Lung (tissue), 12 donors: ENCODE results near the gene SEPTIN2. TPM values are rescaled to one million over a fixed set of nuclear protein-coding genes. Genes with fewer than 3 reads are reported as not detected.
"Not testable (repeated sequence)": the region's sequence is repeated elsewhere in the genome, so short reads cannot be mapped to it uniquely, and the experiment has no call there.

Experiments
- ATAC-seq: fragments of 200-7000 bp; cut with Tn5 transposase; one replicate; pipeline ENCODE4 v1.9.1; 2020; ENCODE audit warnings: moderate number of reproducible peaks; ENCODE audit not compliant: insufficient read depth, low FRiP score
- DNase-seq, 3 donors: peaks; one replicate each; pipeline ENCODE4 v3.0.0-alpha.2; 2013 to 2017
- H3K27ac ChIP-seq, 2 donors: one replicate each; pipeline ENCODE4 v1.5.1; 2013; ENCODE audit warnings: mild to moderate bottlenecking in 2 of 2, moderate library complexity in 2 of 2, control low read depth in 1 of 2, inconsistent platforms in 1 of 2, low read depth in 1 of 2, low read length in 1 of 2
- H3K27me3 ChIP-seq, 3 donors: one replicate each; pipeline ENCODE4 v1.5.1; 2013; ENCODE audit warnings: low read length in 2 of 3; ENCODE audit not compliant: control insufficient read depth in 3 of 3, insufficient read depth in 3 of 3
- H3K36me3 ChIP-seq, 4 donors: one replicate each; pipeline ENCODE4 v1.5.1; 2013; ENCODE audit warnings: low read length in 4 of 4, mild to moderate bottlenecking in 1 of 4, moderate library complexity in 1 of 4; ENCODE audit not compliant: control insufficient read depth in 4 of 4, insufficient read depth in 4 of 4
- H3K4me1 ChIP-seq, 5 donors: one replicate each; pipeline ENCODE4 v1.5.1; 2013; ENCODE audit warnings: low read length in 5 of 5, mild to moderate bottlenecking in 2 of 5, moderate library complexity in 1 of 5; ENCODE audit not compliant: control insufficient read depth in 5 of 5, insufficient read depth in 5 of 5
- H3K4me3 ChIP-seq: one replicate; pipeline ENCODE4 v1.5.1; 2013; ENCODE audit warnings: mild to moderate bottlenecking, control low read depth, moderate library complexity
- H3K9ac ChIP-seq, 2 donors: one replicate each; pipeline ENCODE4 v1.5.1; 2013; ENCODE audit warnings: low read length in 2 of 2, control low read depth in 1 of 2; ENCODE audit not compliant: insufficient read depth in 1 of 2
- H3K9me3 ChIP-seq, 4 donors: one replicate each; pipeline ENCODE4 v1.5.1; 2013; ENCODE audit warnings: low read length in 3 of 4, mild to moderate bottlenecking in 1 of 4, moderate library complexity in 1 of 4; ENCODE audit not compliant: control insufficient read depth in 4 of 4, insufficient read depth in 3 of 4
- CTCF ChIP-seq: IDR thresholded peaks from 2 replicates; pipeline ENCODE4 v1.5.1; 2012; ENCODE audit warnings: mild to moderate bottlenecking; ENCODE audit errors: control extremely low read depth, extremely low read depth
- WGBS, 2 donors: extraction: QIAGEN DNeasy Blood & Tissue Kit; methylation state at CpG; one replicate each; pipeline ENCODE4 v1.1.7; 2013; 5-methylcytosine and 5-hydroxymethylcytosine counted together
- polyA plus RNA-seq, 2 donors: library from polyadenylated mRNA; stranded (reverse); fragments of 200-250 nt; gene quantifications; one replicate each; pipeline ENCODE4 v1.2.1, GENCODE V29; 2013
- total RNA-seq, 2 donors: library from RNA; depleted of rRNA in 1 of 2; stranded (reverse); fragments of >200 nt in 1 of 2; gene quantifications; one replicate each; pipeline ENCODE4 v1.2.1, GENCODE V29; 2014 to 2021
- donor health status: control.
- donor health status: control.
- donor health status: Bipolar disorder and iron deficiency.
- donor health status: healthy.
- donor health status: DM: yes; HTN: yes; CAD: no.

The SEPTIN2 gene
- total and polyA plus RNA-seq, 4 donors = 114 to 755 (median 257) TPM

GRCh38 chr2:241373446-241373845, 57.7 kb downstream of the SEPTIN2 start:
- H3K27ac ChIP-seq = no peak overlapping the region
- H3K36me3 ChIP-seq = peaks cover 0 to 6% (median 3%) of the 10 kb centered on the region in 4 donors
- WGBS, 2 donors = 95 to 96% methylated on average over 3 of the region's 3 CpGs
- DNase-seq (no peak), ATAC-seq (no peak)
- H3K9me3 ChIP-seq = no peaks in the 10 kb centered on the region
- no peak overlapping the region for H3K9ac ChIP-seq
- peaks cover 0 to 12% (median under 1%) of the 10 kb centered on the region in 5 donors for H3K4me1 ChIP-seq
- TF ChIP-seq CTCF = no peak
- no peaks in the 10 kb centered on the region for H3K27me3 ChIP-seq
- no peak overlapping the region for H3K4me3 ChIP-seq

- H3K9ac ChIP-seq, H3K9me3 ChIP-seq, H3K27me3 ChIP-seq, ATAC-seq, H3K27ac ChIP-seq, DNase-seq, H3K36me3 ChIP-seq, H3K4me3 ChIP-seq: not testable (repeated sequence)
- peaks cover 0 to 12% (median 4%) of the 10 kb centered on the region in 5 donors for H3K4me1 ChIP-seq
- 90 to 91% methylated on average over 6 of the region's 6 CpGs for WGBS, 2 donors
Observed at GRCh38 chr2:241373906-241374305, 58.2 kb downstream of the SEPTIN2 start.

GRCh38 chr2:241375300-241375699, 59.6 kb downstream of the SEPTIN2 start:
- DNase-seq = no peak
- WGBS, 2 donors = 90 to 94% methylated on average over 1 of the region's 1 CpG
- ATAC-seq = no peak
- Histone ChIP-seq H3K36me3 (peaks cover 0 to 6% (median 3%) of the 10 kb centered on the region in 4 donors), H3K27me3 (no peaks in the 10 kb centered on the region), H3K4me1 (peaks cover 7 to 16% (median 12%) of the 10 kb centered on the region in 5 donors), H3K27ac (no peak overlapping the region), H3K9me3 (no peaks in the 10 kb centered on the region), H3K9ac (no peak overlapping the region), H3K4me3 (no peak overlapping the region)
- TF ChIP-seq CTCF = no peak

- Histone ChIP-seq H3K27me3 (no peaks in the 10 kb centered on the region), H3K4me3 (no peak overlapping the region), H3K27ac (no peak overlapping the region), H3K9ac (no peak overlapping the region), H3K36me3 (peaks cover 0 to 6% (median 3%) of the 10 kb centered on the region in 4 donors), H3K9me3 (no peaks in the 10 kb centered on the region), H3K4me1 (peaks cover 9 to 20% (median 16%) of the 10 kb centered on the region in 5 donors)
- 79 to 95% methylated on average over 2 of the region's 2 CpGs for WGBS, 2 donors
- DNase-seq (no peak), ATAC-seq (no peak)
- TF ChIP-seq CTCF = no peak
Observed at GRCh38 chr2:241376808-241377207, 61.1 kb downstream of the SEPTIN2 start.
